Neural cell (in vitro differentiated cells): ENCODE measurements around the gene UCK2. TPM values are rescaled to one million over a fixed set of nuclear protein-coding genes. Genes with fewer than 3 reads are reported as not detected.

Experiments
- H2AFZ ChIP-seq: fragments of 200-600, 300-800 bp; sonication (generic), shearing (Covaris generic); 2 replicates; pipeline ENCODE4 v1.6.0; 2014; ENCODE audit warnings: low read depth, mild to moderate bottlenecking, antibody characterized with exemption, low read length, moderate library complexity
- H3F3A ChIP-seq: fragments of 200-600 bp; shearing (Covaris generic); 2 replicates; pipeline ENCODE4 v1.6.1; 2016; ENCODE audit warnings: mild to moderate bottlenecking, moderate library complexity, mixed read lengths, antibody characterized with exemption, low read length; ENCODE audit not compliant: insufficient read depth, poor library complexity, severe bottlenecking
- H3K27ac ChIP-seq: fragments of 200-600, 300-800 bp; sonication (generic), shearing (Covaris generic); 2 replicates; pipeline ENCODE4 v1.5.1; 2014; ENCODE audit warnings: mild to moderate bottlenecking, low read length, moderate library complexity
- H3K27me3 ChIP-seq: fragments of 300-800, 200-600 bp; sonication (generic), shearing (Covaris generic); 2 replicates; pipeline ENCODE4 v1.6.0; 2014; ENCODE audit warnings: mild to moderate bottlenecking, low read depth, low read length, moderate library complexity; ENCODE audit not compliant: insufficient read depth
- H3K36me3 ChIP-seq: fragments of 300-800, 200-600 bp; sonication (generic), shearing (Covaris generic); 2 replicates; pipeline ENCODE4 v1.5.1; 2014; ENCODE audit warnings: mild to moderate bottlenecking, antibody characterized with exemption, low read length, moderate library complexity; ENCODE audit not compliant: insufficient read depth
- H3K4me2 ChIP-seq: fragments of 300-800, 200-600 bp; sonication (generic), shearing (Covaris generic); 2 replicates; pipeline ENCODE4 v1.6.0; 2014; ENCODE audit warnings: mild to moderate bottlenecking, low read length
- H3K4me3 ChIP-seq: fragments of 300-800, 200-600 bp; sonication (generic), shearing (Covaris generic); 2 replicates; pipeline ENCODE4 v1.5.1; 2014; ENCODE audit warnings: mild to moderate bottlenecking, low read length, moderate library complexity
- H3K79me2 ChIP-seq: fragments of 200-600 bp; shearing (Covaris generic); replicated peaks from 2 replicates; pipeline ENCODE4 v1.6.0; 2014; ENCODE audit warnings: mild to moderate bottlenecking, low read length, moderate library complexity; ENCODE audit not compliant: insufficient read depth
- H3K9ac ChIP-seq: fragments of 300-800, 200-600 bp; sonication (generic), shearing (Covaris generic); 2 replicates; pipeline ENCODE4 v1.6.1; 2016; ENCODE audit warnings: mild to moderate bottlenecking, low read length, mixed read lengths
- H3K9me2 ChIP-seq: fragments of 200-600 bp; shearing (Covaris generic); 2 replicates; pipeline ENCODE4 v1.6.1; 2016; ENCODE audit warnings: mild to moderate bottlenecking, low read length, mixed read lengths; ENCODE audit not compliant: insufficient read depth
- H3K9me3 ChIP-seq: fragments of 200-600, 300-800 bp; sonication (generic), shearing (Covaris generic); 2 replicates; pipeline ENCODE4 v1.6.1; 2016; ENCODE audit warnings: mild to moderate bottlenecking, mixed run types, low read length, moderate library complexity, mixed read lengths
- H4K20me1 ChIP-seq: fragments of 200-600 bp; shearing (Covaris generic); 2 replicates; pipeline ENCODE4 v1.6.1; 2016; ENCODE audit warnings: mild to moderate bottlenecking, mixed run types; ENCODE audit not compliant: insufficient read depth
- CTCF ChIP-seq: fragments of 450-650 bp; IDR thresholded peaks from 2 replicates; pipeline ENCODE4 v1.5.1; 2014; ENCODE audit warnings: antibody characterized with exemption, mild to moderate bottlenecking, moderate library complexity; ENCODE audit not compliant: poor library complexity, severe bottlenecking
- EP300 ChIP-seq: fragments of 450-650 bp; conservative IDR thresholded peaks from 2 replicates; pipeline ENCODE4 v1.6.1; 2014; ENCODE audit warnings: antibody characterized with exemption, mild to moderate bottlenecking, moderate library complexity; ENCODE audit not compliant: poor library complexity, severe bottlenecking
- EZH2 ChIP-seq: fragments of 200-600, 300-800 bp; shearing (Covaris generic), sonication (generic); IDR thresholded peaks from 2 replicates; pipeline ENCODE4 v1.6.1; 2014; ENCODE audit warnings: antibody characterized with exemption, low read length, borderline replicate concordance, mild to moderate bottlenecking; ENCODE audit not compliant: insufficient read depth, poor library complexity, severe bottlenecking
- MXI1 ChIP-seq: fragments of 450-650 bp; conservative IDR thresholded peaks from 2 replicates; pipeline ENCODE4 v1.6.1; 2014; ENCODE audit warnings: antibody characterized with exemption, mild to moderate bottlenecking; ENCODE audit not compliant: poor library complexity, severe bottlenecking
- POLR2AphosphoS5 ChIP-seq: IDR thresholded peaks from 2 replicates; pipeline ENCODE4 v1.6.1; 2012
- RAD21 ChIP-seq: fragments of 450-650 bp; conservative IDR thresholded peaks from 2 replicates; pipeline ENCODE4 v1.6.1; 2014; ENCODE audit warnings: antibody characterized with exemption, mild to moderate bottlenecking, moderate library complexity
- REST ChIP-seq: IDR thresholded peaks from 2 replicates; pipeline ENCODE4 v1.6.1; 2012; ENCODE audit warnings: borderline replicate concordance
- SMC3 ChIP-seq: fragments of 450-650 bp; conservative IDR thresholded peaks from 2 replicates; pipeline ENCODE4 v1.6.1; 2014; ENCODE audit warnings: antibody characterized with exemption, mild to moderate bottlenecking, moderate library complexity; ENCODE audit not compliant: poor library complexity
- TAF1 ChIP-seq: IDR thresholded peaks from 2 replicates; pipeline ENCODE4 v1.6.1; 2012; ENCODE audit warnings: low read depth
- polyA plus RNA-seq: library from polyadenylated mRNA; depleted of rRNA; stranded (reverse); fragments of >200 nt; gene quantifications from 2 replicates; pipeline ENCODE4 v1.2.3, GENCODE V29; 2014

UCK2 gene
- polyA plus RNA-seq, 1 donor from 2014 or later = 36.0 TPM

GRCh38 chr1:165879946-165880345 lies 52.5 kb downstream of the UCK2 start:
- Histone ChIP-seq H2AFZ (no peak overlapping the region), H3K4me3 (no peak overlapping the region), H3K4me2 (no peak overlapping the region)

GRCh38 chr1:165880993-165881392 lies 53.6 kb downstream of the UCK2 start:
- Histone ChIP-seq H3K9me3 (no peaks in the 10 kb centered on the region), H2AFZ (no peak overlapping the region), H3K27ac (no peak overlapping the region), H3K4me2 (no peak overlapping the region), H3K79me2 (peaks cover 24% of the 10 kb centered on the region), H3F3A (no peaks in the 10 kb centered on the region), H3K9ac (no peak overlapping the region), H3K27me3 (no peaks in the 10 kb centered on the region), H3K9me2 (no peaks in the 10 kb centered on the region), H4K20me1 (no peaks in the 10 kb centered on the region), H3K36me3 (no peaks in the 10 kb centered on the region), H3K4me3 (no peak overlapping the region)
- TF ChIP-seq RAD21 (no peak), REST (no peak)

More at GRCh38 chr1:165879946-165880345, 52.5 kb downstream of the UCK2 start:
- no peaks in the 10 kb centered on the region for H3K36me3 ChIP-seq
- TF ChIP-seq EZH2 (no peak), RAD21 (no peak), MXI1 (no peak), TAF1 (no peak), POLR2AphosphoS5 (no peak), REST (no peak), EP300 (no peak), CTCF (no peak), SMC3 (no peak)
- H3F3A ChIP-seq = no peaks in the 10 kb centered on the region
- H4K20me1 ChIP-seq = no peaks in the 10 kb centered on the region
- peaks cover 24% of the 10 kb centered on the region for H3K79me2 ChIP-seq
- H3K27ac ChIP-seq = no peak overlapping the region
- H3K9me2 ChIP-seq = no peaks in the 10 kb centered on the region
- H3K9ac ChIP-seq = no peak overlapping the region
- H3K27me3 ChIP-seq = no peaks in the 10 kb centered on the region
- H3K9me3 ChIP-seq = no peaks in the 10 kb centered on the region
